ENCODE results near the gene FILIP1. TPM values are rescaled to one million over a fixed set of nuclear protein-coding genes. Genes with fewer than 3 reads are reported as not detected.
A peak's percentile ranks its signal among the peaks of the same experiment; 100 is the strongest.
"Not testable (repeated sequence)": the region's sequence is repeated elsewhere in the genome, so short reads cannot be mapped to it uniquely, and the experiment has no call there.

Gene FILIP1
- total and polyA plus RNA-seq, 2 of the 4 experiments (the other 2 are of a cell fraction), result under 0.01 to 0.03 TPM

DNA sequence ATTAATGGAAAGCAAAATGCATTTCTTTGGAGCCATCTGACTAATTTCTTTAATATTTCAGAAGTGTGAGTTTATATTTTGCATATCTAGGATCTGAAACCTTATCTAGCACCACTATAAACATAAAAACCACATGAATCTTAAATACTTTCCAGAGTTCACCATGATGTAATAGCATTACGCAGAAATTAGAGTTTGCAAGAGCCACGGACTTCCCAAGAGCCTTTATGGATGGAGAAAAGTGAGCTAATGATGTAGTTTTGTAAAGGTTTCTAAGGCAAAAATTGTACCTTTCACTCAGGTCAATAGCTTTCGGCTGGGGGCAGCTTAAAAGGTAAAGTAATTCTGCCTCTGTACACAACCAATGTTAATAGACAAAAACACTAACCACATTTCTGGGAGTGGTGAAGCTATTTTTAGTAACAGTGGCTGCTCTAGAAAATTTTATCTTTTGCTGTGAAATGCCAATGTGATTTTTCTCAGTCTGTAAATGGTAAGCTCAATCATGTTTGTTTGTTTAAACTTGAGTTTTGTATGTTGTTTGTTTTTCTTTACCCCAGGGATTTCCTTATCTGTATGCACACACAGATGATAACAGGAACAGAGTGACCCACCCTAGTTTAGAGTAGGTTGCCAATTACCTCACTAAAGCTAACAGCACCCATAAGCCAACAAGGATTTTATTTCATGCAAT, 80.5 kb downstream of the FILIP1 start:
- TF ChIP-seq FOS (IDR thresholded peaks at IDR 0.05; ENCODE audit: low read depth, low read length) (peak; percentile 51; the same call in 1 of the 2 replicates), BHLHE40 (IDR thresholded peaks at IDR 0.05; ENCODE audit: low read depth, low read length) (peak; percentile 68), CEBPB (IDR thresholded peaks at IDR 0.05; ENCODE audit: low read depth, low read length) (peak; percentile 54; the same call in 1 of the 2 replicates), CTCF (conservative IDR thresholded peaks at IDR 0.05; ENCODE audit: low read depth, low read length) (no peak)
- ChIA-PET POLR2A (ENCODE audit: unreplicated experiment) (interaction anchor here (0.6 kb wide), 1 partner anchor 91 kb away, joined by 3 read pairs; no protein-coding TSS in a partner anchor), CTCF (interaction anchor here (0.6 to 1.3 kb wide), 4 partner anchors 16 to 83 kb away, joined by 3 to 4 read pairs (median 4); no protein-coding TSS in a partner anchor)
- no CpG with 5 or more reads among the region's 3 CpGs for WGBS, 2 experiments (ENCODE audit: extremely low coverage in 2 of 2, insufficient read length in 1 of 2)
- H2BK20ac ChIP-seq (ENCODE audit: low read depth, low read length), result no peak overlapping the region
- BruUV-seq (replicated peaks), result no TSS peak
- H3K36me3 ChIP-seq (ENCODE audit: control insufficient read depth, insufficient read depth, low read length), result no peaks in the 10 kb centered on the region
- no peak overlapping the region for H2AK9ac ChIP-seq (replicated peaks; ENCODE audit: low read depth, low read length, poor library complexity)
- H3K18ac ChIP-seq (ENCODE audit: low read depth, low read length), result peak overlapping the region; percentile 11; the same call in 1 of the 2 replicates
- no peak overlapping the region for H3K14ac ChIP-seq (replicated peaks; ENCODE audit: low read depth, low read length)
- H3K27me3 ChIP-seq (ENCODE audit: control insufficient read depth, insufficient read depth, low read length), result peaks cover 4% of the 10 kb centered on the region; the same call in 1 of the 2 replicates
- H4K91ac ChIP-seq (ENCODE audit: insufficient read depth, low read depth, low read length), result no peak overlapping the region
- H2BK120ac ChIP-seq (ENCODE audit: low read depth, low read length), result no peak overlapping the region
- no peak overlapping the region for H2AK5ac ChIP-seq (ENCODE audit: low read depth, low read length)
- in situ Hi-C loops (cut with MboI; ENCODE audit: low sequenced_read_pairs) (no loop called here), intact Hi-C loops (cut with micrococcal nuclease) (no loop called here), dilution Hi-C loops (cut with HindIII; ENCODE audit: low sequenced_read_pairs, unreplicated experiment) (no loop called here)
- no peaks in the 10 kb centered on the region for H3K79me1 ChIP-seq (ENCODE audit: low read depth in 1 of 2, low read length in 2 of 2)
- H3K23ac ChIP-seq (ENCODE audit: low read depth, low read length), result no peak overlapping the region
- no peaks in the 10 kb centered on the region for H4K20me1 ChIP-seq (ENCODE audit: insufficient read depth, low read length)
- peak overlapping the region; percentile 79; the same call in 1 of the 2 replicates for H3K4me2 ChIP-seq (ENCODE audit: low read depth, low read length)
- no peak overlapping the region for H3K4ac ChIP-seq (ENCODE audit: low read depth, low read length)
- no peaks in the 10 kb centered on the region for H3K9me1 ChIP-seq (ENCODE audit: insufficient read depth, low read length)
- H3K27ac ChIP-seq (ENCODE audit: insufficient read depth, low read length), result no peak overlapping the region
- H4K8ac ChIP-seq (ENCODE audit: low read depth in 2 of 2, low read length in 2 of 2), result no peak overlapping the region
- no peak overlapping the region for H2BK15ac ChIP-seq (ENCODE audit: low read depth, low read length)
- peak; percentile 81 for ATAC-seq (ENCODE audit: low read depth)
- no peak overlapping the region for H3K4me3 ChIP-seq (ENCODE audit: insufficient read depth, low read depth, low read length)
- no peaks in the 10 kb centered on the region for H3K9me3 ChIP-seq (ENCODE audit: control insufficient read depth, insufficient read depth, low read length)
- peak; percentile 95 for DNase-seq
- H2BK5ac ChIP-seq (ENCODE audit: low read depth, low read length, poor library complexity, severe bottlenecking), result no peak overlapping the region
- H3K56ac ChIP-seq (ENCODE audit: extremely low read depth, insufficient read depth, low read length), result no peak overlapping the region
- no peak overlapping the region for H2AFZ ChIP-seq (replicated peaks; ENCODE audit: low read length, poor library complexity)
- peaks cover 9% of the 10 kb centered on the region for H3K4me1 ChIP-seq (ENCODE audit: control insufficient read depth, insufficient read depth, low read length)
- H4K5ac ChIP-seq (ENCODE audit: low read depth, low read length), result no peak overlapping the region
- no peak overlapping the region for H3K9ac ChIP-seq (ENCODE audit: low read depth, low read length)

DNA sequence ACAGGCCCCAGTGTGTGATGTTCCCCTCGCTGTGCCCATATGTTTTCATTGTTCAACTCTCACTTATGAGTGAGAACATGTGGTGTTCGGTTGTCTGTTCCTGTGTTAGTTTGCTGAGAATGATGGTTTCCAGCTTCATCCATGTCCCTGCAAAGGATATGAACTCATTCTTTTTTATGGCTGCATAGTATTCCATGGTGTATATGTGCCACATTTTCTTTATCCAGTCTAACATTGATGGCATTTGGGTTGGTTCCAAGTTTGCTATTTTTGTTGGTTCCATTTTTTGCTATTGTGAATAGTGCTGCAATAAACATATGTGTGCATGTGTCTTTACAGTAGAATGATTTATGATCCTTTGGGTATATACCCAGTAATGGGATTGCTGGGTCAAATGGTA, 83.0 kb downstream of the FILIP1 start:
- H3K4me1 ChIP-seq (ENCODE audit: control insufficient read depth, insufficient read depth, low read length); H4K5ac ChIP-seq (ENCODE audit: low read depth, low read length); H3K4ac ChIP-seq (ENCODE audit: low read depth, low read length); H3K79me1 ChIP-seq (ENCODE audit: low read depth in 1 of 2, low read length in 2 of 2); H3K9ac ChIP-seq (ENCODE audit: low read depth, low read length); dilution Hi-C loops (cut with HindIII; ENCODE audit: low sequenced_read_pairs, unreplicated experiment); H3K4me2 ChIP-seq (ENCODE audit: low read depth, low read length); H3K4me3 ChIP-seq (ENCODE audit: insufficient read depth, low read depth, low read length); ATAC-seq (ENCODE audit: low read depth); POLR2A ChIA-PET (ENCODE audit: unreplicated experiment); H3K36me3 ChIP-seq (ENCODE audit: control insufficient read depth, insufficient read depth, low read length); intact Hi-C loops (cut with micrococcal nuclease); H4K91ac ChIP-seq (ENCODE audit: insufficient read depth, low read depth, low read length); H2AK9ac ChIP-seq (replicated peaks; ENCODE audit: low read depth, low read length, poor library complexity); H3K56ac ChIP-seq (ENCODE audit: extremely low read depth, insufficient read depth, low read length); H4K20me1 ChIP-seq (ENCODE audit: insufficient read depth, low read length); in situ Hi-C loops (cut with MboI; ENCODE audit: low sequenced_read_pairs); H4K8ac ChIP-seq (ENCODE audit: low read depth in 2 of 2, low read length in 2 of 2); H2BK15ac ChIP-seq (ENCODE audit: low read depth, low read length); BruUV-seq (replicated peaks); H3K9me3 ChIP-seq (ENCODE audit: control insufficient read depth, insufficient read depth, low read length); H2AK5ac ChIP-seq (ENCODE audit: low read depth, low read length); H2BK20ac ChIP-seq (ENCODE audit: low read depth, low read length); H3K9me1 ChIP-seq (ENCODE audit: insufficient read depth, low read length); H3K27ac ChIP-seq (ENCODE audit: insufficient read depth, low read length); H3K18ac ChIP-seq (ENCODE audit: low read depth, low read length); H2BK120ac ChIP-seq (ENCODE audit: low read depth, low read length); CTCF ChIA-PET; H3K23ac ChIP-seq (ENCODE audit: low read depth, low read length); H3K14ac ChIP-seq (replicated peaks; ENCODE audit: low read depth, low read length); H2AFZ ChIP-seq (replicated peaks; ENCODE audit: low read length, poor library complexity); H2BK5ac ChIP-seq (ENCODE audit: low read depth, low read length, poor library complexity, severe bottlenecking); DNase-seq; H3K27me3 ChIP-seq (ENCODE audit: control insufficient read depth, insufficient read depth, low read length): not testable (repeated sequence)
- WGBS, 2 experiments (ENCODE audit: extremely low coverage in 2 of 2, insufficient read length in 1 of 2), result no CpG with 5 or more reads among the region's 2 CpGs

All from IMR-90 (cell line).